HG03442 (cell line): ENCODE results near the gene RPL3.

Source experiments
- ATAC-seq: cut with Tn5 transposase; IDR thresholded peaks from one replicate; pipeline ENCODE4 v1.9.1; 2021; ENCODE audit warnings: mild to moderate bottlenecking, moderate library complexity; ENCODE audit not compliant: unreplicated experiment

RPL3 gene

DNA sequence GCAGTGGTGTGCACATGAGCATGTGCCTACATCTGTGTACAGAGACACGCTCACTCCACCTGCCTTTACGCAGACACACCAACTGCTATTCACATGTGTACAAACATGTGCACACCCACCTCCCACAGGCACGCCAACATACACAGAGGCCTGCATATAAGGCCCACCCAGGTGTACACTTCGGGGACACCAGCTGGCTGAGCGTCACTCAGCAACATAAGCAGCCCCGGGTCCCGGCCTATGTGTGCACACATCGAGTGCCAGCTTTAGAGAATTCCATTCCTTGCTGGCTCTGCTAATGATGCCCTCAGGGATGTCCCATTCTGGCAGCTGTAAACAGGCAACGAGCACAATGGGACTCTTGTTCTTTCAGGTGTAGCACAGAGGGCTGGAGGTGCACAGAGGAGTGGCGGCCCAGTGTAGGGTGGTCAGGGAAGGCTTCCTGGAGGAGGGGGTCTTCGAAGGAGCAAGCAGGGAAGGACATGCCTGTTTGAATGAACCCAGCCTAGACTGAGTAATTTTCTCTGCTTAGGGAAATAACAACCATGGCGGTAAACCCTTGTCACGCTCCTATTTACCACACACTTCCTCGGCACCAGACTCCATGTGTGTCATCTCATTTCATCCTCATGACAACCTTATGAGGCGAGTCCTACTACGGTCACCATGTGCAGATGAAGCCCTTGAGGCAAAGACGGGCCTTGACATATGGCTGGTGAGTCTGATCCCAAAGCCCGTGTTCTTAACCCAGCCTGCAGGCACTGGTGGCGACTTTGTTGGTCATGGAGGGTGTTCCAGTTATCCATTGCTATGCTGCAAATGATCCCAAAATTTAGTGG, 35.1 kb downstream of the RPL3 start:
- no peak for ATAC-seq

DNA sequence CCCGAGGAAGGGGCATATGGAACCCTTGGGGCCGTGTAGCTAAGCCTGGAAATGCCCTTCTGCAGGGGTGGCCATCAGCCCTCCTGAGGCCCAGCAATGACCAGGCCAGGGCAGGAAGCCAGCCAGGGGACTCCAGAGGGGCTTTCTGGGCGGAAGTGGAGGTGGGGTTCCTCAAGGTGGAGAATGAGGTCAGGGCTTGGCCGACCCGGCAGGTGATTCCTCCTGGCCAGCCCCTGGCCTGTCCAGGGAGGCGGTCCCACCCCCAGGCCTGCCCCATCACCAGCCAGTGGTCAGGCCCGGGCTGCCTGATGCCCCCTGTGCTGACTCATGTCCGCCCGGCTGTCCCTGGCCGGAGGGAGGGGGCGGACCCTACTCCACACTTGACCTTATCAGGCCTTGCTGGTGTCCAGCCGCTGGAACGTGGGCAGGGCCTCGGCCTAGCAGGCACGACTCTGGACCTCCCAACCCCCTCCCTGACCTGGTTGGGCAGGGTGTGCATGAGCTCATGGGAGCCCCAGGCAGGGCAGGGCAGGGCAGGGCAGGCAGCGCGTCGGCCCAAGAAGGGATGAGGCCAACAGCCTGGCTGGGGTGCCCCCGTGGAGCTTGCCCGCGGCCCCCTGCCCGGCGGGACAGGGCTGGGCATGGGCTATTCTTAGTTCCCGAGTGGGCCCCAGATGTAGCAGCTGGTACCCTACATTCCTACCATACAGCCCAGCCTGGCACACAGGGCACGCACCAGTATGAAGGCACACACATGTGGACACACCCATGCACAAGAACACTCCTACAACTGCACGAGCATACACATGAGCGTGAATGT, 35.9 kb downstream of the RPL3 start:
- ATAC-seq: no peak

DNA sequence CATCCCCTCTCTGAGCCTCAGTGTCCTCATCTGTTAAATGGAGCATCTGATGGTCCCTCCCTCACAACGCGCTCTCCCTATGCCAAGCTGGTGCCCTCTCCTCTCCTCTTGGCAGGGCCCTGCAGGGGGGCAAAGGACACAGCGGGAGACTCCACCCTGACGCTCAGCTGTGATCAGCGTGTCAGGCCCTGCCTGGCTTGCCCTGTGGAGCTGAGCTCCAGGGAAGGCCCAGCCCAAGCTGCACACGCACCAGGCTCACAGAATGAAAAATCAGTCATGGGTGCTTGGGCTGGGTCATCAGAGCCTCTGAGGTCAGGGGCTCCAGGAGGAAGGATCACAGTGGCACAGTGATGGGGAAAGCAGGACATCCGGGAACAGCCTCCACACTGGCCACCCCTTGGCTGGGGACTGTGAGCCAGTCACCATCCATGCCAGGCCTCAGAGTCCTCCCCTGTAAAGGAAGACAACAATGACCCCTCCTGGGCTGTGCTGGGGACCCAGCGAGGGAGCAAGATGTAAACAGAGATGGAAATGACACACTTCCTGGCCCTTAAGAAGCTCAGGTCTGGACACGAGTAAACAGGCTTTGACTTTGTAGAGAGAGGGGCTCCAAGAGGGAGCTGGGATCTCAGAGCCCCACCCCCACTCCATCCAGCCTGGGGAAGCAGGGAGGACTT, 36.6 kb downstream of the RPL3 start:
- no peak for ATAC-seq

DNA sequence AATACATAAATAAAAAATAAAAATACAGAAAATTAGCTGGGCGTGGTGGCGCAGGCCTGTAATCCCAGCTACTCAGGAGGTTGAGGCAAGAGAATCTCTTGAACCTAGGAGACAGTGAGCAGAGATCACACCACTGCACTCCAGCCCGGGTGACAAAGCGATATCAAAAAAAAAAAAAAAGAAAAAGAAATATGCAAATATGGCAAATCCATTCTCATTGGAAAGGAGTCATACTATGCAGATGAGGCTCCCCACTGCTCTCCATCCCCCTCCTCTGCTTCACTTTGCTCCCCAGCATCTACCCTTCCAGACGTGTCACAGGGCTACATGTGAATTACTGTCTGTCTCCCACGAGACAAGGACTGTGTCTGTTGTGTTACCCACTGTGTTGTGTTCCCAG, 38.3 kb downstream of the RPL3 start:
- ATAC-seq: no peak

DNA sequence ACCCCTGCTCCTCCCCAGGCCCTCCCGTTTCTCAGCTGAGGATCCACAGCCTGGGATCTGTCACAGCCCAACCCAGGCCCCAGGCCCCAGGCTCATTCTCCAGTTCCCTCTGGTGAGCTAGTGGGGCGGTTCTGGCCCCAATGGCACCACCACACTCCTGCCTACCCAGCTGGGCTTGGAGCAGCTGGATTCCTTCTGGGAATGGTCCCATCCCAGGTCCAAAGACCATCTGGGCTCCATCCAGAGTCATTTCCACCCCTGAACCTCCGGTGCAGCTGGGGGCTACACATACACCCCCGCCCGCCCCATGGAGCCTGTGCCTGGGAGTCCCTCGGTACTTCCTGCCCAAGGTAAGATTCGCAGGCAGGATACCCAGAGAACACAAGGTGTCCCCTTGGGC, 39.2 kb downstream of the RPL3 start:
- no peak for ATAC-seq

DNA sequence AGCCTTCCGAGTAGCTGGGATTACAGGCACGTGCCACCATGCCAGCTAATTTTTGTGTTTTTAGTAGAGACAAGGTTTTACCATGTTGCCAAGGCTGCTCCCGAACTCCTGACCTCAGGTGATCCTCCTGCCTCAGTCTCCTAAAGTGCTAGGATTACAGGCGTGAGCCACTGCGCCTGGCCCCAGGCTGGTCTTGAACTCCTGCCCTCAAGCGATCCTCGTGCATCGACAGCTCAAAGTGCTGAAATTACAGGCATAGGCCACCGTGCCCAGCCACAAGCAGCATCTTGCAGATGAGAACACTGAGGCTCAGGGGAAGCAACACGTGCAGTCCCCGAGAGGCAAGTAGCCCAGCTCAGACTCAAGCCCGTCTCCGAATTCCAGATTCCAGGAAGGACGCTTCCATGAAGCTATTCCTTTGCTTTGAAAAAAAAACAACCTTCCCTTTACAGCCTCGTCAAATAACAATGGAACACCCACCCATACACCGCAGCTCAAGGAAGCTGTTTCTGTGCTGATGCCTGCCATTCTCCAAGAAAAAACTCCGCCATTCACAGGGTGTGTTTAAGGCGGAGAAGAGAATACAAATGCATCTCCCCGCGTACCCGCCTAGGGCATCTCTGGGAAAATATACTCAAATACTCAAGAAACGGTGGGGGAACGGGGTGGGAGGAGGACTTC, 40.1 kb downstream of the RPL3 start:
- ATAC-seq: no peak

DNA sequence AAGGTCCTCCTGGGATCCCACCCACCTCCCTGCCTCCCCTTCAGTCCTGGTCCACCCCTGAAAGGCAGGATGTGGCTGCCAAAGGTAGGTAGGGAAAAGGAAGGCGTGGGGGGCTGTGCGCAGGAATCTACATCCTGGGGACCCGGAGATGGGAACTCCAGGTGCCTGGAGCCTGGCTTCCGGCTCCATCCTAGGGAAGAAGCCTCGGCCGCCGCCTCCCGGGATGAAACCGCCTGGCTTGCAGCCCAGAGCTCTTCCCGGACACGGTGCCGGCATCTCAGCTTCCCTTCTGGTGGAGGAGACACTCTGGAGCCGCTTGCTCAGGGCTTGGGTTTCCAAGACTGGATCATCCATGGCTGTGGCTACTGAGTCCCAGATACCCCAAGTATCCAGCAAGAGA, 41.4 kb downstream of the RPL3 start:
- ATAC-seq: no peak

DNA sequence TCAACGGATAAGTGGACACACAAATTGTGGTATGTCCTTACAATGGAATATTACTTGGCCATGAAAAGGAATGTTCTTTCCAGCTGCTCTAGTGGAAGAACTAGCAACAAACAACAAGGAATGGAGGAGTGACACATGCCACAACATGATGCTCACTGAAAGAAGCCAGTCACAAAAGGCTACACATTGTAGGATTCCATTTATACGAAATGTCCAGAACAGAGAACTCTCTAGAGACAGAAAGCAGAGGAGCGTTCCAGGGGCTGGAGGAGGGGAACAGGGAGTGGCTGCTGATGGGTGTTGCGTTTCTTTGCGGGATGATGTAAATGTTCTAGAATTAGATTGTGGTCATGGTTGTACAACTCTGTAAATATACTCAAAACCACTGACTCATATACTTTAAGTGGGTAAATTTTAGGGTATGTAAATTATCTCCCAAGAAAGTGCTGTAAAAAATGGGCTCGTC, 42.2 kb downstream of the RPL3 start:
- no peak for ATAC-seq

DNA sequence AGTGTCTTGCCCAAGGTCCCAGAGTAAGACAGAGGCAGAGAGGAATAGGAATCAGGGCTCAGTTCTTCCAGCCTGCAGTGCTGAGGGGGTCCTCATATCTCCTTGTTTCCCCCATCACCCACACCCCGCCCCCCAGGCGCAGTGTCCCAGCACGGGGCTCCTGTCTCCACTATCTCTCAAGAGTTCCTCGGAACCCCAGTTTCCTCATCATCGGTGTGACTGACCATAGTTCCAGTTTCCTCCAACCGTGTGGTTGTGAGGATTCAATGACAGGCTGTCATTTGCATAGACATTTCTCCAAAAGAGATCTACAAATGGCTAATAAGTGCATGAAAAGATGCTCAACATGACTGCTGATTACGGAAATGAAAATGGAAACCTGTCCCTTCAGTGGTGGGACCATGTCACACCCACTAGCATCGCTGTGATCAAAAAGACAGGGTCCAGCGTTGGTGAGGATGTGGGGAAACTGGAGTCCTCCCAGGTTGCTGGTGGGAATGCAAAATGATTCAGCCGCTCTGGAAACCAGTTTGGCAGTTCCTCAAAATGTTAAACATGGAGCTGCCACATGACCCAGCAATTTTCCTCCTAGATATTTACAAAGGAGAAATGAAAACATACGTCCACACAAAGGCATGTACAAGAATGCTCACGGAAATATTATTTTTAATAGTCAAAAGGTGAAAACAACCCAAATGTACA, 42.8 kb downstream of the RPL3 start:
- no peak for ATAC-seq

DNA sequence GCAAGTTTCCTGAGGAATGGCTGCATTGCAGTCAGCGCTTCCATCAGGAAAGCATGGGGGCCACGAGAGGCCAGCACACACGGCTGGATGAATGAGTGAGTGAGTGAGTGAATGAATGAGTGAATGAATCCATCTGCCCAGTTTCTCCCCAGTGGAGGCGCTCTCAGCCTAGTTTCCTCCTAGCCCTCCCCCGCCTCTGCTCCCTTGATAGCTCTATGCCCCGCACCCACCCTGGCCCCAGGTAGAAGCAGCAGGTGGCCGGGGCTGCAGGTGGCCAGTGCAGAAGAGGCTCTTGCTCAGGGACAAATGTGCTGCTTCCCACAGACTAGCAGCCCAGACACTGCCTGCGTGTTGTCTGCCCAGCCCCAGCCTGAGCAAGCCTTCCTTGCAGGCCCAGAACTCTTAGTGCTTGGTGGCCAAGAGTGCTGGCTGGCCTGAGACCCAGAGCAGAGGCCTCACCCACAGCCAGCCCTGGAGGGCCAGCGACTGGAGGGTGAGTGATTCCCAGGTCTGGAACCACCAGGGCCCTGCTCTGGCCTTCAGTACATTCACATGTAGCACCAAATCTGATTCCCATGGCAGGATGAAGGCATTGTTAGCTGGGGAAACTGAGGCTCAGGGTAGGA, 43.5 kb downstream of the RPL3 start:
- ATAC-seq: no peak

DNA sequence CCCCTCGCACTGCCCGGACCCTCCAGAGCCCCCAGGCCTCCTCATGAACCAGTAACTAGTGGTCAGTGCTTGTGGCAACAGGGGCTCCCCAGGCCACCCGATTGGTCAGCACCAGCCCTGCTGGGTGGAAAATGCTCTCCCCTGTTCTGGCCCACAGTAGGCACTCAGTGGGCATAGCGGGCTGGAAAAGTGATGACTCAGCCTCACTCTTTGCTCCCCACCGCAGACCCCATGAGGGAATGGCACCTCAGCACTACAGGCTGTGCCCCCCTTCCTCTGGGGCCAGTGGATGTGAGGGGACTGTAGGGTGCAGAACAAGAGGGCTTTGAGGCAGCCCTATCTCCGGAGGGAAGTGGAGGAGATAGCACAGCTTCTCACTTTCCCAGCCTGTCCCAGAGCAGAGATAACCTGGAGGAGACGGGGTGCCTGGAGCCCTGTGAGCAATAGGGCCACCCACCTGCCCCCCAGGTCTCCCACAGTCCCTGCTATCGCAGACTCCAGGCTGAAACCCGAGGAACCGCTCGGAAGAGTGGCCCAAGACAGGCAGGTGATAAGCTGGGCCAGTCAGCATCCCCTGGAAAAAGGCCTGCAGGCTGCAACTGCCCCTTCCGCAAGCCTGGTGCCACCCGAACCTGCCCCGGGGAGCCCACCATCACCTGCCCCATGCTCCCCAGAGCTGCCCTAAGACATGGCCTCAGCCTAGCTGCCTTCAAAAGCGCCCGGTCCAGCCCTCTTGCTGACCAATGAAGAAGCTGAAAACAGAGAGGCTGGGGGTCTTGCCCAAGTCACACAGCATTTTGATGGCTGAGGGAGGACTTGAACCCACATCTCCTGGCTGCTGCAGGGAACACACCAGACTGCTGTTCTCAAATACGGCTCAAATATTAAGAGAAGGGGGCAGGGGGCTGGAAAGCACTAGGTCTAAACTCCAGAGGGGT, 45.2 kb downstream of the RPL3 start:
- no peak for ATAC-seq

DNA sequence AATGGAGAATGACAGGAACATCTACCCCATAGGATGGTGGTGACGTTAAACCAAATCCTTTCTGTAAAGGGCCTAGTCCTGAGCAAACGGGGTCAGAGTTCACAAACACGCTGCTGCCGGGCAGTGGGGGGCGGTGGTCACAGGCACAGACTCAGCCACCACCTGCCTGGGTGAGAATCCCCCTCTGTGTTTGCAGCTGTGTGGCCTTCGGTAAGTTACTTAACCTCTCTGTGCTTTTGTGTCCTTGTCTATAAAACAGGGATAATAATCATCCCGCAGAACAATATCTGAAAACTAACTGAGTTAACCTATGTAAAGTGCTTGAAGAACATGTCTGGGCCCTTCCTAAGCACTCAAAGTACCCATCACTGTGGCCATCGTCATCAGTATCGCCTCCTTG, 48.6 kb downstream of the RPL3 start:
- ATAC-seq: no peak

DNA sequence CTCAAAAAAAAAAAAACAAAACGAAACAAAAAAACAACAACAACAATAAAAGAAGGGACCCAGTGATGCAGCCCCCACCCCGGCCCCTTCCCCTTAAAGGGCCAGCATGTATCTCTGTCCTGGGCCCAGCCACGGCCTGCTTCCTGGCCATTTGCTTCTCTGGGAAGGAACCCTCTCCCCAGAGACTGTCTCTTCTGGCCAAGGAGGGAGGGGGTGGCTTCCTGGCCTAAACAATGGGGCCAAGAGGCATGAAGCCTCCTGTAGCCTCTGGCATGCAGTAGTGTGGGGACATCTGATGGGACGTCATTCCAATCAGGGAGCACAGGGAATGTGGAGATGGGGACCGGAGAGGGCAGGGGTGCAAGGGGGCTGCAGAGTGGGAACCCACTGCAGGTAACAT, 49.1 kb downstream of the RPL3 start:
- no peak for ATAC-seq

DNA sequence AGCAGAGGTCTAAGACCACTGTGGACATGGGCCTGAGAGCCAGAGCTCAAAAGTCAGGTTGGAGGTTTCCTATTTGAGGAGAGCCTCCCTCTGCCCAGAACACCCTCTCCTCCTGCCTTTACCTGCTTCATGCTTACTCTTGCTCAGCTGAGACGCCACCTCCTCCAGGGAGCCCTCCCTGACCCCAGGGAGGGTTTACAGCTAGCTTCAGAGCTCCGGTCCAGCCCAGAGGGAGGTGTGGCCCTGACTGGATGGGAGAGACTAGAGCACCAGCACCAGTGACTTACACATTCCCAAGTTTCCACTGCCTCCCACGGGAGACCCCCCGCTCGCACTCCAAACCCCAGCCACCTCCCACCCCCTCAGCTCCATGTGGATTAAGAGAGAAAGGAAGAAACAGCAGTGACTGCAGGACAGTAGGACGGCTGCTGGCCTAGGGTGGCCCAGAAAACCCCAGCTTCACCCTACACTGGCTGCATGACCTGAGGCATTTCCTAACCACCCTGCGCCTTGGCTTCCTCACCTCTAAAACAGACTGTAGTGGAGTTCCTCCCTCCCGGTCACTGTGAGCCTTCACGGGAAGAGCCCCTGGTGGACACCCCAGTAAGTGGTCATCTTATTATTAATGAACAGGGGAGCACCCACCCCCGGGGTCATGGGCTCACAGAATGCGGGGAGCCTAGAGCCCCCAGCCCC, 50.2 kb downstream of the RPL3 start:
- no peak for ATAC-seq

DNA sequence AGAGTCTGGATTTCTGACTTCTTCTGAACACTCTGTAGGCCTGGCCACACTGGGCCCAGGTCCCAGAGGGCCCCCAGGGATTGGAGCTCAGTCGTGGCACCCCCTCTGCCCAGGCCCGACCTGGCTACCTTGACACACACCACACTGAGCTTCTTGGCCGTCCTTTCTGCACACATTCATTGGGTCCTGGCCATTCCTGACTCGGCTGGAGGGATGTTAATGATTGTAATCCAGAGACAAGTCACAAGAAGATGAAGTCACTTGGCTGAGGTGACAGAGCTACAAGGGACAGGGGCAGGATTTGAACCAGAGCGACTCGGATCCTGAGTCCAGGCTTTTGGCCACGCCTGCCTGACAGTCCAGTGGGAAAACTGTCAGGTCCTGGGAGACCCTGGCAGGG, 50.8 kb downstream of the RPL3 start:
- no peak for ATAC-seq

DNA sequence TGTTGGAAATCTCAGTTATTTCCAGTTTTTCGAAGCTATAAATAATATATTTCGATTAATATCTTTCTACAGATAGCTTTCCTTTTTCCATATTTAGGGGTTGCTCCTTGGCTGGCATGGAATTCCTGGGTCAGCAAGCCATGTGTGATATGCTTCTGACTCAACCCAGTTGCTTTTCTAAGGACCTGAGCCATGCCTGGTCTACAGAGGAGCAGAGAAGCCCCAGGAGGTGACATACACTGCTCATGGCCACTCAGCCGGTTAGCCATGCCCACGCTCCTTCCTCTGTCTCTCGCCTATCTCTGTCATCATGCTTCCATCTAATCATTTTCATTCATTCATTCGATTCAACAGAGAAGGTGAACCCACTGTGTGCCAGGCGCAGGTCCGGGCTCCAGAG, 51.4 kb downstream of the RPL3 start:
- no peak for ATAC-seq

DNA sequence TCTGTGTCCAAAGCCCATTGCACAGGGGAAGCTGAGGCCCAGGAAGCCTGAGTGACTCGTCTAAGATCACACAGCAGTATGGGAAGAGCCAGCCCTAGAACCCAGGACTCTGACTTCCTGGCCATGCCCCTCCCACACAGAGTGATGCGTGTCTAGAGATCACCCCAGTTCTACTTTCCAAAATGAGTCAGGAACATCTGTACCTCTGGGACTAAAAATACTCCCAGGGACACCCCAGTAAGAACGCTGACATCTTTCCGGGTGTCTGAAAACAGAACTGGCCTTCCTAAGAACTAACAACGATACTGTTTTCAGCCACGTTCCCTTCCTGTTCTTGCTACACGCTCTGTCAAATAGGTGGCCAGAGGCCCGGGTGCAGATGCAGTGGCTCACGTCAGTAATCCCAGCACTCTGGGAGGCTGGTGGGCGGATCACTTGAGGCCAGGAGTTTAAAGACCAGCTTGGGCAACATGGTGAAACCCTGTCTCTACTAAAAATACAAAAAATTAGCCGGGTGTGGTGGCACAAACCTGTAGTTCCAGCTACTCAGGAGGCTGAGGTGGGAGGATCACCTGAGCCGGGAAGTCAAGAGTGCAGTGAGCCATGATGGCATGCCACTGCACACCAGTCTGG, 52.9 kb downstream of the RPL3 start:
- ATAC-seq: peak; percentile 67
